ENCODE results near the gene ZMIZ1.

DNA sequence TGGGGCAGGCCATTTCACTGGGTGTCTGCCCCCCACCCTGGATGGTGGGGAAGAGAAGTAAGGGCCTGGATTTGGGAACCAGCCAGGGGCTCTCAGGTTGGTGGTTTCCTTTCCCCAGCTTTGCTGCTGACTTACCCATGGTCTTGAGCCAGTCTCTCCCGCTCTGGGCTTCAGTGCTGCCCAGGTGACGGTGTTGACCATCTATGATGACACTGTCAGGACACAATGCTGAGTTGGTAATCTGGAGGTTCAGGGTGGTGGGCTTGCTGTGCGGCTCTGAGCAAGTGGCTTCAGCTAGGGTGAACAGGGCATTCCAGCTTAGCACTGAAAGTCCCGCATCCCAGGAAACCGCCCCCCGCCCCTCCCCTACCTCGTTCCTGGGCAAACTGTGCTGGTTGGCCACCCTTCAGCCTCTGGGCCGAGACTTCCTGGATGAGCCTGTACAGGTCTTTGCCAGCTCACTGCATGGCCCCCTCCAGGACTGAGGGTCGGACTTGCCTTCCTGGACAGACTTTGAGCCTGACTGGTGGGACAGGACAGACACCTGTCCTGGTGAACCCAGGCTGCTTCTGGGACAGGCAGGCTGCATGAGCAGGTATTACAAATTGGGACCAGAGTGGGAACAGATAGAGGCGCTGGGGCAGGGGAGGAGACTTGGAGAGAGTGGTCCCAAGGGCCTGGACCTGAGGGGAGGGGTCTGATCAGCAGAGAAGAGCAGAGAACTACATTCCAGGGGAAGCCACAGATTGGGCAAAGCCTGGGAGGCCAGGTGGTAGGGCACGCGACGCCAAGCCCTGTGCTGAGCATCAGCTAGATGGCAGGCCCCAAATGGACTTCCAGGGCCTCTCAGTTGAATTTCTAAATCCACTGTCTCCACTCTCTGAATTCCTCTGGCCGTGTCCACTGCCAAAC, 19.9 kb upstream of the ZMIZ1 start:
- TF ChIP-seq, protein P1, sequence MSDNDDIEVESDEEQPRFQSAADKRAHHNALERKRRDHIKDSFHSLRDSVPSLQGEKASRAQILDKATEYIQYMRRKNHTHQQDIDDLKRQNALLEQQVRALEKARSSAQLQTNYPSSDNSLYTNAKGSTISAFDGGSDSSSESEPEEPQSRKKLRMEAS (IDR thresholded peaks at IDR 0.05; ENCODE audit: low read depth, low read length): no peak
- TF ChIP-seq CTCF (IDR thresholded peaks at IDR 0.05; ENCODE audit: low read depth, low read length): no peak

Measured in NB4 (cell line).